Calu3 (cell line): ENCODE measurements around the gene PRMT9. TPM values are rescaled to one million over a fixed set of nuclear protein-coding genes. Genes with fewer than 3 reads are reported as not detected.

Experiments used
- BruUV-seq: library from RNA; stranded (reverse); fragments of 400-500 nt; replicated peaks from 2 replicates; lab custom pipeline; 2021; lab: Mats Ljungman, UMichigan
- CTCF ChIA-PET: fragments of 300-600 bp; sonication (Branson Sonifier 250); formaldehyde crosslinking; loops from one replicate; lab custom pipeline; 2022; ENCODE audit warnings: antibody characterized with exemption; lab: Charles Lee
- DNase-seq: peaks from one replicate; pipeline ENCODE4 v3.0.0; 2022
- H3K27ac Mint-ChIP-seq: one replicate; pipeline ENCODE4 v1.8.0; 2022; ENCODE audit warnings: mixed read lengths; ENCODE audit not compliant: unreplicated experiment
- H3K27me3 Mint-ChIP-seq: one replicate; pipeline ENCODE4 v1.8.0; 2022; ENCODE audit warnings: mixed read lengths; ENCODE audit not compliant: unreplicated experiment
- H3K36me3 Mint-ChIP-seq: one replicate; pipeline ENCODE4 v1.8.0; 2022; ENCODE audit warnings: mild to moderate bottlenecking, moderate library complexity, mixed read lengths; ENCODE audit not compliant: insufficient read depth, unreplicated experiment
- H3K4me1 Mint-ChIP-seq: one replicate; pipeline ENCODE4 v1.8.0; 2022; ENCODE audit warnings: mild to moderate bottlenecking, low read depth, mixed read lengths; ENCODE audit not compliant: unreplicated experiment
- H3K4me3 Mint-ChIP-seq: one replicate; pipeline ENCODE4 v1.8.0; 2022; ENCODE audit warnings: mild to moderate bottlenecking, low read depth, moderate library complexity, mixed read lengths; ENCODE audit not compliant: unreplicated experiment
- H3K9me3 Mint-ChIP-seq: one replicate; pipeline ENCODE4 v1.8.0; 2022; ENCODE audit warnings: low read depth, mixed read lengths; ENCODE audit not compliant: unreplicated experiment
- intact Hi-C: fragments of 100-400 bp; cut with micrococcal nuclease; formaldehyde crosslinking; loops from one replicate; pipeline ENCODE4 v1.10.0; 2022; ENCODE audit not compliant: unreplicated experiment
- total RNA-seq: library from RNA; stranded (reverse); gene quantifications from 2 replicates; pipeline ENCODE4 v1.2.3, GENCODE V29; 2022
- TF ChIP-seq, protein P1 (sequence below): fragments of 200-600 bp; IDR thresholded peaks from one replicate; pipeline ENCODE4 v1.8.0; 2022; ENCODE audit warnings: antibody characterized with exemption; ENCODE audit not compliant: unreplicated experiment

The PRMT9 gene
- total RNA-seq, 1 experiment from 2014 or later = 7.3 TPM

DNA sequence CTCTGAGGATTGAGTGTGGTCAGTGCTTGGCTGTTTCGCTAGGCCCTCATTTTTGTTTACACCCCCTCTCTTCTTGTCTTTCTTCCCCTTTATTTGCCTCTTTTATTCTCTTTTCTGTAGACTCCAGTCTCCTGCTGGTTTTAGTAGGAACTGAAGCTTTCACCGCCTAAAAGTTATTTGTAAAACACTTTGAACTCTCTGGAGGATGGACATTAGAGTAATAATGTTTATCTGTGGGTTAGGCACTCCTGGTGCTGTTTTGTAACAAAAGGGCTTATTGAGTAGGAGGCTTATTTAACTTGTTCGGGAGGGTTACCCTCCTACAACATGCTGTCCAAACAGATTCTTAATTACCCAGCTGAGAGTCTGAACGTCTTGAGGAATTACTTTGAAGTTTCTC, 46.4 kb upstream of the PRMT9 start:
- no peaks in the 10 kb centered on the region for H3K9me3 Mint-ChIP-seq
- H3K36me3 Mint-ChIP-seq = peaks cover 19% of the 10 kb centered on the region
- TF ChIP-seq, protein P1, sequence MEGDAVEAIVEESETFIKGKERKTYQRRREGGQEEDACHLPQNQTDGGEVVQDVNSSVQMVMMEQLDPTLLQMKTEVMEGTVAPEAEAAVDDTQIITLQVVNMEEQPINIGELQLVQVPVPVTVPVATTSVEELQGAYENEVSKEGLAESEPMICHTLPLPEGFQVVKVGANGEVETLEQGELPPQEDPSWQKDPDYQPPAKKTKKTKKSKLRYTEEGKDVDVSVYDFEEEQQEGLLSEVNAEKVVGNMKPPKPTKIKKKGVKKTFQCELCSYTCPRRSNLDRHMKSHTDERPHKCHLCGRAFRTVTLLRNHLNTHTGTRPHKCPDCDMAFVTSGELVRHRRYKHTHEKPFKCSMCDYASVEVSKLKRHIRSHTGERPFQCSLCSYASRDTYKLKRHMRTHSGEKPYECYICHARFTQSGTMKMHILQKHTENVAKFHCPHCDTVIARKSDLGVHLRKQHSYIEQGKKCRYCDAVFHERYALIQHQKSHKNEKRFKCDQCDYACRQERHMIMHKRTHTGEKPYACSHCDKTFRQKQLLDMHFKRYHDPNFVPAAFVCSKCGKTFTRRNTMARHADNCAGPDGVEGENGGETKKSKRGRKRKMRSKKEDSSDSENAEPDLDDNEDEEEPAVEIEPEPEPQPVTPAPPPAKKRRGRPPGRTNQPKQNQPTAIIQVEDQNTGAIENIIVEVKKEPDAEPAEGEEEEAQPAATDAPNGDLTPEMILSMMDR = no peak
- BruUV-seq = no TSS peak
- DNase-seq = no peak
- peaks cover 21% of the 10 kb centered on the region for H3K4me1 Mint-ChIP-seq
- CTCF ChIA-PET = no interaction called here
- H3K4me3 Mint-ChIP-seq = no peak overlapping the region
- H3K27me3 Mint-ChIP-seq = no peaks in the 10 kb centered on the region
- H3K27ac Mint-ChIP-seq = no peak overlapping the region
- intact Hi-C loops = loop anchor here (5.0 kb wide), 1 partner anchor 62 kb away; no protein-coding TSS in a partner anchor

DNA sequence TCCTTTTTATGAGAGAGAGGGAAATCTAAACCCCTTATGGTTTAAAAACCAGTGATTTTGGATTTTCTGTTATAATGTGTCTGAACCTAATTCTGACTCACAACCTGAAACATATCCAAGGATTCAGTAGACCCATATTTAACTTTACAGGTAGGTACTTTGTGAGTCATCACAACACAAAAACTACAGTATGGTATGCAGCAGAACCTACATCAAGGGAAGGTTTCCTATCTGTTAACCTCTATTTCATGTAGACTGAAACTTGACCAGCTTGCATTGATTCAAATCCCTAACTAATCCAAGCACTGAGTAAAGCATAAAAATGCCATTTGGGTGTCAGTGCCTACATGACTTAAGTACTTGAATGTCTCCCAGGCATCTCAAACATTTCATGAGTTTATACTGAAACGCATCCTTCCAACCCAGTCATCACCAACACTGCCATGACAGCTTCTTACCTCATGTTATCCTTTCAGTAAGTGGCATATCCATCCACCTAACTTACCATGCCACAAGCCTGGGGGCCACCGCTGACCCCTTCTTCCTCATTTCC, 43.6 kb upstream of the PRMT9 start:
- Mint-ChIP-seq H3K36me3 (peaks cover 13% of the 10 kb centered on the region), H3K4me1 (no peaks in the 10 kb centered on the region), H3K27ac (no peak overlapping the region), H3K4me3 (no peak overlapping the region), H3K27me3 (no peaks in the 10 kb centered on the region), H3K9me3 (no peaks in the 10 kb centered on the region)
- CTCF ChIA-PET = no interaction called here
- intact Hi-C loops = no loop called here
- BruUV-seq = no TSS peak
- TF ChIP-seq, protein P1 = no peak
- DNase-seq = no peak

DNA sequence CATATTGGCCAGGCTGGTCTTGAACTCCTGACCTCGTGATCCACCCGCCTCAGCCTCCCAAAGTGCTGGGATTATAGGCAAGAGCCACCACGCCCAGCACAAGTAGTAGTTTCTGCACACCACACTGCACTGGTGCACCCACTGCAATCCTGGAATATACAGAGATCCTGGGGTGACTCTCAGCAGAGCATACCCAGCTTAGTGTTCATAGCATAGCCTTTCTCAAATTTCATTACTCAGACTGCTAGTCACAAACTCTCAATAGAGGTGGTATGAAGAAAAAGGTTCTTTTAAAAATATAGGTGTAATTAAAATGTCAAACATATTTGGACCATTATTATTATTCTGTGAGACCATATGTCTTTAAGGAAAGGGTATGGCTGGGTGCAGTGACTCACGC, 41.7 kb upstream of the PRMT9 start:
- Mint-ChIP-seq H3K4me3 (no peak overlapping the region), H3K27me3 (no peaks in the 10 kb centered on the region), H3K4me1 (no peaks in the 10 kb centered on the region), H3K27ac (no peak overlapping the region), H3K36me3 (no peaks in the 10 kb centered on the region), H3K9me3 (no peaks in the 10 kb centered on the region)
- TF ChIP-seq, protein P1 = no peak
- BruUV-seq = no TSS peak
- CTCF ChIA-PET = no interaction called here
- no peak for DNase-seq
- intact Hi-C loops = no loop called here

DNA sequence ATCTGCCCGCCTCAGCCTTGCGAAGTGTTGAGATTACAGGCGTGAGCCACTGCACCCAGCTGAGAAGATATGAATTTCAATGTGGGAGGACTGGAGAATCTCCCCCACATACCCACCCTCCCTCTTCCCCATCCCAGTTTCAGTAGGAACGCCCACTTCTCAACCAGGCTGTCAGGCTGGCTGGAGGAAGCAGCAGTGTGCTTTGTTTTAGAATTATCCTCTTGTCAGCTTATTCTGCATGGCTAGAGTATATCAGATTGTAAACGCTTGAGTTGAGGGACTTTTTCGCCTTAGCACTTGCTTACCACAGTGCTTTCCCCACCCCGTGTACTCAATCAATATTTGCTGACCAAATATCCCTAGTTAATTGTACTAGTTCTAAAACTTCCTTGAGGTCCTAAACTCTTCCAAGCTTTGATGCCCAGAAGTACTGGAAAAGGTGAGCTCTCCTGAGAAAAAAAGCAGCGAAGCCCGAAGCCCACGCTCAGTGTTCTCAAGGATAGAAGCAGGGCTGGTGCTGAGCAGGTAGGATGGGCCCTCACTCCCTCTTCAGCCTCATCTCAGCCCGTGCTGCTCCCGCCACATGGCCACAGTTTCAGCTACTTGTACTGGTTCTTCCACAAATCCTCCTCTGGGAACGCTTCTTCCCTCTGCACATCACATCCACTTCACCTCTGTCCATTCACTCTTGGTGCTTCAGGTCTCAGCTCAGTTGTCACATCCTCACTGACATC, 40.7 kb upstream of the PRMT9 start:
- Mint-ChIP-seq H3K36me3 (no peaks in the 10 kb centered on the region), H3K9me3 (no peaks in the 10 kb centered on the region), H3K4me1 (no peaks in the 10 kb centered on the region), H3K4me3 (no peak overlapping the region), H3K27me3 (no peaks in the 10 kb centered on the region), H3K27ac (no peak overlapping the region)
- DNase-seq = no peak
- intact Hi-C loops = no loop called here
- no TSS peak for BruUV-seq
- TF ChIP-seq, protein P1 = no peak
- CTCF ChIA-PET = no interaction called here
